ENCODE results near the gene RSAD2.
A peak's percentile ranks its signal among the peaks of the same experiment; 100 is the strongest.
"Not testable (repeated sequence)": the region's sequence is repeated elsewhere in the genome, so short reads cannot be mapped to it uniquely, and the experiment has no call there.

RSAD2 gene

DNA sequence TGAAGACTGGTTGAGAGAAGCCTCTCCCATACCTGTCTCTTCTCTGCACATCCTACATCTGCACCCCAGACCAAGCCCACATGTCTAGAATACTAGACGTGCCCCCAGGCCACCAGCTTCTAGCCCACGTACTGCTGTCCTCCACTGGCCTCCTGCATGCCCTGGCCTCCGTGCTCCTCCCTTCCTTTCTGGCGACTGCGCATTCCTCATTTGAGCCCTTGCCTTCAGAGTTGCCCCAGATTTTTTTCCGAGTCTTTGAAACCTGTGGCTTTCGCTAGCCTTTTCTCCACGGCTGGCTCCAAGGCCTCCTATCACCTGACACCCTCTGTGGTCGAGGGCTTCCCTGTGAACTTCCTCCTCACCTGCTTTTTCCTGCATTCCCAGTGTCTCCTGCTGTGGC, 50.9 kb downstream of the RSAD2 start:
- DNase-seq = no peak

DNA sequence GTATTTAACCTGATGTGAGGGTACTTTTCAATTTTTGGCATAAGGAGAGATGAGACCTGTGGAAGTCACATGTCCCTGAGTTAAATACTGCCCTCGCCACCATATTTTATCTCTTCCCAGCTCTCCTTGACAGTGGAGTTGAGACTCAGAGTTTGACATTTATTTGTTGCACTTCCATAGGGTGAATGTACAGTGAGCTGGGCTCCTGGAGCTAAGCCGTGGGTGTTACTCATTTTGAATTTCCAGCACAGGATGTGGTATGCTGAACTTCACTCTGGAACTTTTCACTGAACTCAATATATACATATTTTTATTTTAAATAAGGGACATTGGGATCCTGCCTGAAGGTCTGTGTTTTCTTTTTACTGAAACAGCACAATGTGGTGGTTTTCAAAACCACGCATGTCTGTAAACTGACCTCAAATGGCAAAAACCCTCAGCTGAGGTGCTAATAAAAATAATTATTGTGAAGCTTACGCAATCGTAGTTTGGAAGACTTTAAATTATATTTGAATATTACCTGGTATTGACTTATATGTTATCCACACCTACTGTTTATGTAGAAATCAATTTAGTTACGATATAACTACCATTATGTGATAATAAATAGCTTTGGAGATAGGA, 51.7 kb downstream of the RSAD2 start:
- DNase-seq = no peak

DNA sequence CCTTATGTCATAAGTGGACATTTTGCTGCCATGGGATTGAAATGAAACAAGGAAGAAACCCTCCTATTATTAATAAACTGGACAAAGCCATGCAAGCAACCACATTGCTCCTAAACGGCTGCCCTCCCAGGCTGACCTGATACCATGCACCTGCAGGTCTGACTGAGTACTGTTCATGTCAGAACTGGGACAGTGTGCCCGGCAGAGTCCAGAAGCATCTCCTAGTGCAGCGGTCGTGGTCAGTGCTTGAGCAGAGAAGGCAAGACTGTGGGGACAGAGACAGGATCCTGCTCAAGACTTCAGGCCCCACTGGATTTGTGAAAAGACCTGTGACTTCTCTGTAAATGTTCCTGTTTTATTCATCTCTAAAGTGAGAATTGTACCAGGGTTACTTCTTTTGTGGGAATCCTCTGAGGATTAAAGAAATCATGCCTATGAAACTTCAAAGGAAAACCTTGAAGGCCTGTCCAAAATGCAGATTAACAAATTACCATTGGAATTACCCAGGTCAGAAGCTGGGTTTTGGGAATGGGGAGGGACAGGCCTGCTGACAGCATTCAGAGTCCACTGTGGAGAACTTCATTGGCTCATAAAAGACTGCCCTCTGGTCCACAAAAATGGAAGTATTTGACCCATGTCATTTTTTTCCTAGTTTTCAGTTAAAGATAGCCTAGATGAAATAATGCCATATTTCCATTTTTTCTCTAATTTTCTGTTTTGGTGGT, 53.5 kb downstream of the RSAD2 start:
- DNase-seq = no peak

GRCh38 chr2:6931753-6932152, 54.2 kb downstream of the RSAD2 start:
- DNase-seq = no peak

GRCh38 chr2:6932206-6932605, 54.6 kb downstream of the RSAD2 start:
- no peak for DNase-seq

GRCh38 chr2:6932828-6933227, 55.3 kb downstream of the RSAD2 start:
- DNase-seq = no peak

DNA sequence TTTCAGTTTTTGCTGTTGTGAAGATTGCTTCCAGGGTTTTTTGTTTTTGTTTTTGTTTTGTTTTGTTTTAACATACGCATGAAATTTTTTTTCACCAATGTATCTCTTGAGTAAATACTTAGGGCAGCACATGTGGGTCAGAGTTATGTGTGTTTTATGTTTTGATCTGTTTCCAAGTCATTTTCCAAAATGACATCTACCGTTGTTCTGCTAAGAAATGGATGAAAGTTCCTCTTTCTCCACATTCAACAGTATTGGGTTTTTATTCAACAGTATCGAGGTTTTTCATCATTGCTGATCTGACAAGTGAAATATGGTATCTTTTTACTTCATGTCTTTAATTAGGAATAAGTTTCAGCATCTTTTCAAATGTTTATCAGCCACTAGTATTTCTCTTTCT, 56.3 kb downstream of the RSAD2 start:
- DNase-seq = peak; percentile 62

GRCh38 chr2:6934345-6934744, 56.8 kb downstream of the RSAD2 start:
- DNase-seq = peak; percentile 69

DNA sequence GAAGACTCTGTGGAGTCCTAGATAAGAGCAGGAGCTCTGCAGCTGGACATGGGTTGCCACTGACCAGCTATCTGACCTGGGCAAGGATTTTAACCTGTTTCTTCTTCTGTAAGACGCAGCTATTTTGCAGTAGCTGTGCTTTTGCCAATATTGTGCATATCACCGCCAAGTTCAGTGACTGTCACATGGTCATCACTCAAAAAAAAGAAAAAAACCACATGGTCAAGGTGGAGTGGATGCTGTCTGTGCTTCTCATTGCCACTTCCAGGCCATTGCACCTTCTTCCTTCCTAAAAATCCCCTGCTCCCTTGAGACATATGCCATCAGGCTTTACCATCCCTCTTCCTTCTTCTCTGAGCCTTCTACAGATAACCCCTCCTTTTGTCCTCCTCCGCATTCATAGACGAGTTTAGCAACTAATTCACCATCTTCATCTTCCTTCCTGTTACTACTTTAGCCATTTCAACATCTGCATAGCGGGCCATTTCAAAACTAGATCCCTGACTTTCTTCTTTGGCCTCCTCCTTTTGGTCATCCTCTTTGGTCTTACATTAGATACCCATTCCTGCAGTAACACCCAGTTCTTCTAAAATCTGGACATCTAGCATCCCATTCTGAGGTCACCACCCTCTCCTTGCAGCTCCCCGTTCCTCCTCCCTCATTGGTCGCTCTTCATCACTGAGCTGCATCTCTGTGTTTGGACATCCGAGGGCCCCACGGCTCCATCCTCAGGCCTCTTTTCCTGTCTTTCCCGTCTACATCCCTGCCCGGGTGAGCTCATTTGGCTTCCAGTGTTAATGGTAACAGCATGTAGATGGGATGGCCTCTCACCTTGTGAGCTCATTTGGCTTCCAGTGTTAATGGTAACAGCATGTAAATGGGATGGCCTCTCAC, 57.4 kb downstream of the RSAD2 start:
- no peak for DNase-seq

DNA sequence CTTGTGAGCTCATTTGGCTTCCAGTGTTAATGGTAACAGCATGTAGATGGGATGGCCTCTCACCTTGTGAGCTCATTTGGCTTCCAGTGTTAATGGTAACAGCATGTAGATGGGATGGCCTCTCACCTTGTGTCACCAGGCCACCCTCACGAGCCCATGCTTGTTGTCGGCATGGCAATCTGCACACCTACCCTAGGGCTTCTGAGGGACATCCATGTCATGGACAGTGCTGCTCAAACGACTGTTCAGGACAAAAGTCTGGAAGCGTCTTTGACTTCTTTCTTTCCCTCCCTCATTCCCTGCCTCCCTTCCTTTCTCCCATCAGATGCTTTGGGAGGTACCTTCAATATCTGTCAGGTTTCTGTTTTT, 58.1 kb downstream of the RSAD2 start:
- not testable (repeated sequence) for DNase-seq

DNA sequence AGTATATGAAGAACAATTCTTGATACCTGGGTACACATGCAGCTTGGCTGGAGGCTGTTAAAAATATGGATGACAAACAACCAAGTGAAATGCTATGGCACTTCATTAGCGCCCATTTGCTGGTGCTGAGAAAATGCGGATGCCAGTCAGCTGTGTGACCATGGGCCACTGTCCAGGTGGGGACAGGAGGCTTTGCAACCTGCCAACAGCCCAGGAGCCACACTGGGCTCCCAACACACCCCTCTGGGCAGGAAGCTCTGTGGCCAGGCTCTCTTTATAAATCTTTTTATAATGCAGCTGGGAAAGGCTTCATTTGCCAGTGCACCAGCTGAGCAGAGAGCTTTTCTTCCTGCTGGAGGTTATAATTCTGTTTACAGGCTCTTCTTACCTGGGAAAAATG, 59.6 kb downstream of the RSAD2 start:
- DNase-seq = no peak

DNA sequence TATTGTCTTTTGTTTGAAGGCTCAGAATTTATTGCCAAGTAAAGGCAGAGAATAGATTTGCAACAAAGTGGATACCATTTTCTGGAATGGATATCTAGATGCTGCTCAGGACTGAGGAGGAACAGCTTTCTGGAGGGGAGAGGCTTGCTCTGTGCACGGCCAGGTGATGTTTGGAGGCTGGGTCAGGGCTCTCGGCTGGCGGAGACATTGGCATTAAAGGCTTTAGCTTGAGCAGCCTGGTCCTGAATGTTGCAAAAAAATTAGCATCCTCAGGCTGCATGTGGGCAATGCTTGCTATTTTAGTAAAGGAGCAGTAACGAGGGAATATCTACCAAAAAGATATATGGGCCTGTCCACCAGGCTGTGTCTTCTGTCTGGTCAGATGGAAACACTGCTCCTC, 60.0 kb downstream of the RSAD2 start:
- DNase-seq = no peak

DNA sequence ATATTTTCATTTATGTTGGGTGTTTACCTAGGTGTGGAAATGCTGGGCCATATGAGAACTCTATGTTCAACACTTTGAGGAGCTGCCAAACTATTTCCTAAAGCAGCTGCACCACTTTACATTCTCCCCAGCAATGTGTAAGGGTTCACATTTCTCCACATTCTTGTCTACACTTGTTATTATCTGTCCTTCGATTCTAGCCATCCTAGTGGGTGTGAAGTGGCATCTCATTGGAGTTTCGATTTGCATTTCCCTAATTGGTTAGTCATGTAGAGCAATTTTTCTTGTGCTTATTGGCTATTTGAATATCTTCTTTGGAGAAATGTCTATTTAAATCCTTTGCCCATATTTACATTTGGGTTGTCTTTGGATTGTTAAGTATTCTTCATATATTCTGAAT, 61.5 kb downstream of the RSAD2 start:
- no peak for DNase-seq

DNA sequence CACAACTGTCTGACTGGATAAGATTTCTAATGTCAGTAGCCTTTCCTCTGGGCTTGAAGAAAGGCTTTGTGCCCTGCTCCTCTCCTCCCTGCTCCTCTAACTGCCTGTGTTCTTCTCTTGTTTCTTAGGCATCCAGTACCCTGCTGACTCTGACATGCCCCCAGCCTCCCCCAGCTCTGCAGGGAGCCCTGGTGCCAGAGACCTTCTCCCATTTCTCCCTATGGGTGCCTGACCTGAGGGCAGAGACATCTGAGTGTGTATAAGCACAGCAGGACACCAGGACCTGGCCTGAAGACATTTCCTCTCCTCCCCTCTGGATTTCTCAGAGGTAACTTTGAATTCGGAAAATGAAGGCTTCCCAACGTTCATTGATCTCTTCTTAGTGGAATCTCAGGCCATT, 63.2 kb downstream of the RSAD2 start:
- DNase-seq = no peak

DNA sequence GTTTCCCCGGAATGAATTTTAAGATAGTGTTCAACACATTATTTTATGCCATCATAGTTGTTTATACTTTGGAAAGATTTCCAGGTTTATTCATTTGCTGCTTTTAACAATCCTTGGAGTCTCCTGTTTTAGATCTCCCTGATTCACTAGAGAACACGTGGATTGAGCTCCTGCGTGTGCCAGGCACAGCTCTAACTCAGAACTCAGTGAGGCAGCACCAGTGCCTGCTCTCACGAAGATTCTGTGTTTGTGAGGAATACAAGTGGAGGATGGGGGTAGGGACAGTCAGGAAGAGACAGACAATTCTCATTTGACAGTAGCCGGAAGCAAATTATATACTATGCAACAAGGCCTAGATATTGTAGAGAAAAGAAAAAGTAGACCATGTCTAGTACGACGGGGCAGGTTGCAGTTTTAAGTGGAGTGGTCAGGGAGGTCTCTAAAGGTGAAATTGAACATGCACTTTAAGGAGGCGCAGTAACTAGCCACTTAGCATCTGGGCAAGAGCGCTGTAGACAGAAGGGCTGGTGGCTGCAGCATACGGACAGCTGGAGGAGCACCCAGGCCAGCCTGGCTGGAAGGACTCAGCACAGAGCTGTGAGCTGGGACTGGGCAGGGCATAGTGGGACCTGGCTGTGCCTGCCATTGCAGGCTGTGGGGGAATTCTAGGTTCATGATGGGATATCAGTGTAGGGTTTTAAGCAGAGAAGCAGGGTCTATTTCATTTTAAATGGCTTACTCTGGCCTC, 63.9 kb downstream of the RSAD2 start:
- no peak for DNase-seq

DNA sequence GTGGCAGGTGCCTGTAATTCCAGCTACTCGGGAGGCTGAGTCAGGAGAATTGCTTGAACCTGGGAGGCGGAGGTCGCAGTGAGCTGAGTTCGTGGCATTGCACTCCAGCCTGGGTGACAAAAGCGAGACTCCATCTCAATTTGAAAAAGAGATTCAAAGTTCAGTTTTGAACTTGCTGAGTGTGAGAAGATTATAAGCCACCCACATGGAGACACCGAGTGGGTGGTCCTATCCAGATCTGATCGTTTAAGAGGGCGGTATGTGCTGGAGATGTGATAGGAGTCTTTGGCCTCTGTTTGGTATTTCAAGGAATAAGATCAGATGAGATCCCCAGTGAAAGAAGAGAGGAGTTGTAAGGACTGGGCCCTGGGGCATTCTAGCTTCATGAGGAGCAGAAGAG, 65.3 kb downstream of the RSAD2 start:
- DNase-seq = no peak

DNA sequence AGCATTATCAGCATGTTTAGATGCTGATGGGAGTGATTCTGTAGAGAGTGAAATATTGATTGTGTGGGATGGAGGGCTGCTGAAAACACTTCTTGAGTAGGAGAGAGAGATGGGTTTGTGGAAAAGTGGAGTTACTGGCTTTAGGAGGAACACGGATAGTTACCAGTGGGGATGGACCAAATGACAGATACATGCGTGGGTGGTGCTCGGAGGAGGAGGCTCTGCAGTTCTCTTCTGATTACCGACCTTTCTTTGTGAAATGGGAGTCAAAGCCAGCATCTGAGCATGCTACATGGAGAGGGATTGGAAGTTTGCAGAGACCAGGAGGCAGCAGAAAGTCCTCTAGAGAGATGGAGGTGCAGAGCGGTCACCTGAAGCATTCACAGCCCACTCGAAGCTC, 65.9 kb downstream of the RSAD2 start:
- DNase-seq = no peak

DNA sequence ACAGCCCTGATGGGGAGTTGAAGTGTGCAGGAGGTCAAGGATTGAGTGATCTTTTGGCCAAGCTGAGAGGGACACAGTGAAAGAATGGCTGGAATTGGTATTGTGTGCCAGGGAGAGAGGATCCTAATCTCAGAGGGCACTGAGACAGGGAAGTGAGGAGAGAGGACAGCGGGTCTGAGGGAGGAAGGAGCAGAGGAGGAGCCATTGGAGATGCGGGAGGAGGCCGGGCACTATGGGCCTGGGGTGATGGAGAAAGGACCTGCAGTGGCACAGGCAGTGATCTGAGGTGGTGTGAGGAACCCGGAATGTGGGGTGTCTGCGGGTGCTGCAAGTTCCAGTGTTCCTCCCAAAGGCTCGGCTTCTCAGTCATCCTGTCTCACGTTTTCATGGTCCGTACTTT, 66.4 kb downstream of the RSAD2 start:
- no peak for DNase-seq

DNA sequence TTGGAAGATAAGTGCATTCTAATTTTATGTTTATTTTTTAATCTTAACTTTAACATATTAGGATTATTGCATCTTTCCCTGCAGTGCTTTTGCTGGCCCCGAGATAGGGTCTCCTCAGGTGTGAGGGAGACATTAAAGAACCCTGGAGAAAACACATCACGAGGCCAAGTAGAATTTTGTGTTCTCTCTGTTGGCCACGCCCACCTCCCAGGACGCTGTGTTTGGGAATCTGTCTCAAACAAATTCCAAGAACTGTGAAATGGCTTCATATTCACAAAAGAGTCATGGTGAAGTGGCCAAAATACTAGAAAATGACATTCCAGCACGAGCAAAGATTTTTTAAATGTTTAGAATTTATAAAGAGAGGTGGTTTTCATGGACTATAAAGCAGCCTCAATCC, 67.0 kb downstream of the RSAD2 start:
- no peak for DNase-seq

DNA sequence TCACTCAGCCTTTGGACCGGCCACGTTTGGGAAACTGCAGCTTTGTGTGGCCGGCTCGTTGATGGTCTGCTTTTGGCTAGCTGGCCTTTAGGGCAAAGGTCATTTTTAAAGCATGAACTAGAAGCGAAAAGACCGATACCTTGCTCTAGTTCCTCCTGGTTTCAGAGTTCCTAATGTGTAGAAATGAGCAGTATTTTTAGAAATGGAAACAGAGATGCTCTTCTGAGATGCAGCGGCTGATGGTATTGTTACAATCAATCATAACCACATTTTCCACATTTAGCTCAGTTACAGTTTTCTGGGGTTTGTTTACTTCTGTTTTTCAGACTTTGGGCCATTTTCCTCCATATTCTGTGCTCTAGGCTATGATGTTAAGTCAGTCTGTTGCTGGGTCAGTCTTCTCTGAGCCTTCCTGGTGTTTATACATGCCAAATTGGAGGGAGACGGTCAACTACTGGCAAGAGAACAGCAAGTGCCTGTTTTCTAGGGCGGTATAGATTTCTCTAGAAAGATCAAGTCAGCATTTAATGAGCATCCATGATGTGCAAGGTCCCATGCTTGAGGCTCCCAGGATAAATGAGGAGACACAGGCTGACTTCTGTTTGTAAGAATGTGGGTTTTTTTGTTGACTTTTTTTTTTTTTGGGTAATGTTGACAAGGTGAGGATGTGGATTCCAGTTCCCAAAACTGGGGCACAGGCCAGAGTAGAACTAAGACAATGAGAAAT, 67.7 kb downstream of the RSAD2 start:
- peak; percentile 29 for DNase-seq

DNA sequence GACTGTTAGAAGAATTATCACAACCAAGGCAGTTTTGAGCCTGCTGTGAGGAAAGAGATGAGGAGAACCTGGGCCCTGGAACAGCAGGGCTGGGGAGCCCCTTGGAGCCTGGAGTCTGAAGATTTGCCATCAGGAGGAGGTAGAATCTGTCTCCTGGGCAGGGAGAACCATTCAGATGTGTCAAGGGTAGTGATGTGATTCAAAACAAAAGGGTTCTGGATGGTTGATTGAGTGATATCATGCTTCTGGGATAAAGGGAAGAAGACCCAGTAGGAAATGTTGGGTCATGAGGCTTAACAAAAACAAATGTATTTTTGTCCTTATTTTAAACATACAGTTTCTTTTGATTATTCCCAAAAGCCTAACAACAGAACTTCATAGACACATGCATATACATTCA, 68.2 kb downstream of the RSAD2 start:
- DNase-seq = no peak

DNA sequence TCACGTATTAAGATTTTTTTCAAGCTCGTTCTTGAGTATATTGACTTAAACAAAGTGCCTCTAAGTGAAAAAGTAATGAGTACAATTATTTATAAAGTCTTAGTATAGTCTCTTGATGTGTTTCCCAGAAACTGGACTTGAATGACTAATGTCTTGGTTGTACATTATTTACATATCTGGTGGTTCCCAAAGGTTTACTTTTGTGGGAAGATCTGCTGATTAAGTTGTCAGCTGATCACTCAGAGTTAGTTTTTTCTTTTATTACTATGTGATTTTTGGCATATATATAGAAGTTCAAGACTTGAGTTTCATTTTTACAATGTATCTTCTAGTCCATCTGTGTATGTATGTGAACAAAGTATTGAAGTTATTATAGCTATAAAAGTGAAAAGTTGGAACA, 69.1 kb downstream of the RSAD2 start:
- DNase-seq = peak; percentile 57

Measured in OCI-M1 (cell line).